HG03457 (cell line): ENCODE results near the gene UBALD1.

Source experiments
- ATAC-seq: cut with Tn5 transposase; IDR thresholded peaks from one replicate; pipeline ENCODE4 v1.9.1; 2021; ENCODE audit warnings: moderate number of reproducible peaks; ENCODE audit not compliant: unreplicated experiment

Gene UBALD1

GRCh38 chr16:4616047-4616811 is 1.5 kb upstream of the UBALD1 start:
- peak; percentile 56 for ATAC-seq

- ATAC-seq = no peak
Observed at GRCh38 chr16:4615384-4616046, 827 bp upstream of the UBALD1 start.

- no peak for ATAC-seq
Observed at GRCh38 chr16:4613636-4614570, 785 bp downstream of the UBALD1 start.

- ATAC-seq = no peak
Observed at GRCh38 chr16:4612977-4613635, 1.6 kb downstream of the UBALD1 start.

GRCh38 chr16:4612474-4612931 is 2.2 kb downstream of the UBALD1 start:
- no peak for ATAC-seq

GRCh38 chr16:4611337-4612021 is 3.2 kb downstream of the UBALD1 start:
- ATAC-seq = no peak

GRCh38 chr16:4610011-4611005 is 4.4 kb downstream of the UBALD1 start:
- no peak for ATAC-seq

GRCh38 chr16:4609200-4610010 is 5.3 kb downstream of the UBALD1 start:
- ATAC-seq = no peak

- ATAC-seq = no peak
Observed at GRCh38 chr16:4608704-4608980, 6.0 kb downstream of the UBALD1 start.

GRCh38 chr16:4607841-4608703 is 6.6 kb downstream of the UBALD1 start:
- ATAC-seq = no peak

- no peak for ATAC-seq
Observed at GRCh38 chr16:4606354-4606753, 8.3 kb downstream of the UBALD1 start.

- ATAC-seq = no peak
Observed at GRCh38 chr16:4604401-4604800, 10.3 kb downstream of the UBALD1 start.

- no peak for ATAC-seq
Observed at GRCh38 chr16:4603624-4604170, 11.0 kb downstream of the UBALD1 start.

GRCh38 chr16:4602331-4602730 is 12.4 kb downstream of the UBALD1 start:
- no peak for ATAC-seq

GRCh38 chr16:4601864-4602186 is 12.9 kb downstream of the UBALD1 start:
- ATAC-seq = no peak

GRCh38 chr16:4601036-4601863 is 13.4 kb downstream of the UBALD1 start:
- ATAC-seq = no peak
